Thyroid gland (tissue), 4 donors: ENCODE data around the gene MICAL3.

Source experiments
- POLR2A ChIP-seq, 2 donors: fragments of 450-650 bp; IDR thresholded peaks; one replicate each; pipeline ENCODE4 v1.6.1; 2017; ENCODE audit warnings: antibody characterized with exemption in 2 of 2, mild to moderate bottlenecking in 2 of 2, moderate library complexity in 1 of 2
- TF ChIP-seq, protein P1 (sequence below), 6 experiments: fragments of 200-600 bp in 3 of 6; fragments of 450-650 bp in 3 of 6; sonication (generic) in 3 of 6; IDR thresholded peaks; one replicate each; pipeline ENCODE4 v1.5.1; 2016 to 2019; ENCODE audit warnings: antibody characterized with exemption in 6 of 6, mild to moderate bottlenecking in 2 of 6, inconsistent platforms in 1 of 6, moderate library complexity in 1 of 6

GRCh38 chr22:17977371-17977770 lies 47.0 kb downstream of the MICAL3 start:
- TF ChIP-seq, protein P1, sequence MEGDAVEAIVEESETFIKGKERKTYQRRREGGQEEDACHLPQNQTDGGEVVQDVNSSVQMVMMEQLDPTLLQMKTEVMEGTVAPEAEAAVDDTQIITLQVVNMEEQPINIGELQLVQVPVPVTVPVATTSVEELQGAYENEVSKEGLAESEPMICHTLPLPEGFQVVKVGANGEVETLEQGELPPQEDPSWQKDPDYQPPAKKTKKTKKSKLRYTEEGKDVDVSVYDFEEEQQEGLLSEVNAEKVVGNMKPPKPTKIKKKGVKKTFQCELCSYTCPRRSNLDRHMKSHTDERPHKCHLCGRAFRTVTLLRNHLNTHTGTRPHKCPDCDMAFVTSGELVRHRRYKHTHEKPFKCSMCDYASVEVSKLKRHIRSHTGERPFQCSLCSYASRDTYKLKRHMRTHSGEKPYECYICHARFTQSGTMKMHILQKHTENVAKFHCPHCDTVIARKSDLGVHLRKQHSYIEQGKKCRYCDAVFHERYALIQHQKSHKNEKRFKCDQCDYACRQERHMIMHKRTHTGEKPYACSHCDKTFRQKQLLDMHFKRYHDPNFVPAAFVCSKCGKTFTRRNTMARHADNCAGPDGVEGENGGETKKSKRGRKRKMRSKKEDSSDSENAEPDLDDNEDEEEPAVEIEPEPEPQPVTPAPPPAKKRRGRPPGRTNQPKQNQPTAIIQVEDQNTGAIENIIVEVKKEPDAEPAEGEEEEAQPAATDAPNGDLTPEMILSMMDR (IDR thresholded peaks at IDR 0.05), result no peak
- no peak for TF ChIP-seq POLR2A (IDR thresholded peaks at IDR 0.05)
